ENCODE data around the gene RGS7.
"Not testable (repeated sequence)": the region's sequence is repeated elsewhere in the genome, so short reads cannot be mapped to it uniquely, and the experiment has no call there.

DNA sequence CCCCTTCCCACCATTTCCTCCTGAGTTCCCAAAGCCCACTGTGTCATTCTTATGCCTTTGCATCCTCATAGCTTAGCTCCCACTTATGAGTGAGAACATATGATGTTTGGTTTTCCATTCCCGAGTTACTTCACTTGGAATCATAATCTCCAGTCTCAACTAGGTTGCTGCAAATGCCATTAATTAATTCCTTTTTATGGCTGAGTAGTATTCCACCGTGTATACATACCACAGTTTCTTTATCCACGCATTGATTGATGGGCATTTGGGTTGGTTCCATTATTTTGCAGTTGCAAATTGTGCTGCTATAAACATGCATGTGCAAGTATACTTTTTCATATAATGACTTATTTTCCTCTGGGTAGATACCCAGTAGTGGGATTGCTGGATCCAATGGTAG is 622.3 kb downstream of the RGS7 start:
- not testable (repeated sequence) for TF ChIP-seq POLR2AphosphoS5, TCF7L2 (IDR thresholded peaks at IDR 0.05; ENCODE audit: low read depth, low read length)
- TF ChIP-seq, protein P1, sequence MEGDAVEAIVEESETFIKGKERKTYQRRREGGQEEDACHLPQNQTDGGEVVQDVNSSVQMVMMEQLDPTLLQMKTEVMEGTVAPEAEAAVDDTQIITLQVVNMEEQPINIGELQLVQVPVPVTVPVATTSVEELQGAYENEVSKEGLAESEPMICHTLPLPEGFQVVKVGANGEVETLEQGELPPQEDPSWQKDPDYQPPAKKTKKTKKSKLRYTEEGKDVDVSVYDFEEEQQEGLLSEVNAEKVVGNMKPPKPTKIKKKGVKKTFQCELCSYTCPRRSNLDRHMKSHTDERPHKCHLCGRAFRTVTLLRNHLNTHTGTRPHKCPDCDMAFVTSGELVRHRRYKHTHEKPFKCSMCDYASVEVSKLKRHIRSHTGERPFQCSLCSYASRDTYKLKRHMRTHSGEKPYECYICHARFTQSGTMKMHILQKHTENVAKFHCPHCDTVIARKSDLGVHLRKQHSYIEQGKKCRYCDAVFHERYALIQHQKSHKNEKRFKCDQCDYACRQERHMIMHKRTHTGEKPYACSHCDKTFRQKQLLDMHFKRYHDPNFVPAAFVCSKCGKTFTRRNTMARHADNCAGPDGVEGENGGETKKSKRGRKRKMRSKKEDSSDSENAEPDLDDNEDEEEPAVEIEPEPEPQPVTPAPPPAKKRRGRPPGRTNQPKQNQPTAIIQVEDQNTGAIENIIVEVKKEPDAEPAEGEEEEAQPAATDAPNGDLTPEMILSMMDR (IDR thresholded peaks at IDR 0.05), result not testable (repeated sequence)
